HG03064 (cell line): ENCODE measurements around the gene AGXT2.
"Not testable (repeated sequence)": the region's sequence is repeated elsewhere in the genome, so short reads cannot be mapped to it uniquely, and the experiment has no call there.

Experiments
- ATAC-seq: cut with Tn5 transposase; IDR thresholded peaks from one replicate; pipeline ENCODE4 v1.9.1; 2021; ENCODE audit warnings: low read depth; ENCODE audit not compliant: unreplicated experiment

AGXT2 gene

GRCh38 chr5:35058374-35058788 is 10.6 kb upstream of the AGXT2 start:
- peak; percentile 89 for ATAC-seq

DNA sequence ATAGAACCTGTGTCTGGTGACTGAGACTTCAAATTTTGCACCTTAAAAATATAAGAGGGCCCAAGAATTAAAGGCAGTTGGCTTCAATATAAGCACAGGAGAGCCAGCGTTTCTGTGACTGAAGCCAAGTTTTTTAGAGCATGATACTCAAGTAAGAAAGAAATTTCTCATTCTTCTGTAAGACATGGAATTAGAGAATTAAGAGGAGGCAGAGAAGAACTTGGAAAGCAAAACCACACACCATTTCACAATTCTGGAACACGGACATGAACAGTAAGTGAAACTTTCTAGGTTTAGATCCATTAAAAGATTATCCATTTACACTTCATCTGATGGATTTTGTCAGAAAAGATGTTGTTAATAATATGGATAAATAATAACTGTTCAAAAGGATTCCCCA is 8.9 kb upstream of the AGXT2 start:
- no peak for ATAC-seq

GRCh38 chr5:35052838-35053237 is 5.1 kb upstream of the AGXT2 start:
- ATAC-seq: no peak

DNA sequence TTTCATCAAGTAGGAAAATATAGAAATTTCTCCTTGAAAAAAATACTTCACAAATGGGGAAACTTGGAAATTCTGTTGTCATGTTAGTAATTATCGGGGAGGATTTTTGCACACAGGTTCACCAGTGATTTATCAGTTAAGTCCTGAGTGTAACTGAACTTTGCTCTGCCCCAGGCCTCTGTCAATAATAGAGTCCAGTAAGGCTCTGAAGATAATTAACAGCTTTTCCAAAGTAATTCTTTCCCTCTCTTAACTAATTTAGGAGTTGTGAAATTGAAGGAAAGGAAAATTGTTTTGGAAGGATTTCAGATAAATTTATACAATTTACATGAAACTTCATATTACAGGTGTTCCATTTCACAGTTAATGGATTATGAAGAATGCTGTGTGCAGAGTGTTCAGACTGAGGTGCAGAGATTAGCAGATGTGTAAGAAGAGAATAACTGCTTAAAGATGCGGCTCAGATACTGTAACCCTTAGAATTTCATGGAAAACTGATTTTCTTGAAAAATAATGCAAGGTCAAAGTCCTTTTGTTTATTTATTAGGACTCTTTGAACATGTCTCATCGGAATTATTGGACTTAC is 2.9 kb upstream of the AGXT2 start:
- ATAC-seq: no peak

DNA sequence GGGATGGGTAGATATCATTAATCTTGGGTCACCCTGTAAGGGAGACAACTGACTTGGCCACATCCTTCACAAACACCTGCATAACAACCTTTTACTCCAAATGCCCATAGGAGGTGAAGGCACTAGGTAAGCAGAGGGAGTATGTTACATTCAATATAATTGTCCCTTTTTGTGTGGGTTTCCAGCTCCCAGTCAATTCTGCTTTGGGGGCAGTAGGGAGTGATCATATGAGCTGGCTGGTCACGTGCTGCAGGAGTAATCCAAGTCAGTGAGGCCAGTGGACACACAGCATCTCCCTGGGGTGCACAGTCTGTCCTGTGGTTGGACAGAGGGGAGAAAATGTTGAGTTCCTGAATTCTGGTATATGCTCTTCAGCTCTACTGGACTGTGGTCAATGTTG is 1.2 kb upstream of the AGXT2 start:
- no peak for ATAC-seq

GRCh38 chr5:35046774-35047173 is 975 bp downstream of the AGXT2 start:
- no peak for ATAC-seq

GRCh38 chr5:35045280-35045679 is 2.5 kb downstream of the AGXT2 start:
- no peak for ATAC-seq

DNA sequence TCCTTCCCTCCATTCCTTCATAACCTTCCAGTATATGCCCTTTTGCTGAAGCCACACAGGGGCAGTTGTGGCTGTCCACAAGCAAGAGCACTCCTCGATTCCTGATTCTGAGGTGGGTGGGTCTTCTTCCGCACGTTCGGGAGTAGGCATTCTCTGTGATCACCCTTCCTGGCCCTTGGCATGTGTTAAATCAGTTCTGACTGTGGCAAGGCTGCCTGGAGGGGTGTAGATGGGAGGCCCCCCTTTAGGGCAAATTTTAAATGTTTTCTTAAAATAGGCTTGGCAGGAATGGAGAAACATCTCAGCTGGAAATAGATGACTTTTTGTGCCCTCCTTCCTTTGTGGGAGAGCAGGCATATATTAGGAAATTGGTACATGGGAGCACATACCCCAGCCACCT is 3.1 kb downstream of the AGXT2 start:
- ATAC-seq: no peak

- ATAC-seq: no peak
Measured at GRCh38 chr5:35042781-35043180, 5.0 kb downstream of the AGXT2 start.

DNA sequence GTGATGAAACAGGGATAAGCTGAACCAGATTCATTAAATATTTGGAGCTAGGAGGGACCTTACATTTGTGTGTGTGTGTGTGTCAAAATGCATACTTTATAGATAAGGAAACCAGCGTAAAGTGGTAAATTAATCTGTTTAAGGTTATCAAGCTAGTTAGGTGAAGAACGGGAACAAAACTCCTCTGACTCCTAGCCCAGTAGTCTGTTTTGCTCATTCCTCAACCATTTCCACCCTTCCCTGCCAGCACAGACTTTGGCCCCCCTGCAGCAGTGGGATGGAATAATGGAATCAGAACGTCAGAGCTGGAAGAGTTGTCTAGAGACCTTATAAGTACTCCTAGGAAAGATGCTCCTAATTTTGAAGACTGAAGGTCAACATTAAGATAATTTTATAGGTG is 6.5 kb downstream of the AGXT2 start:
- no peak for ATAC-seq

GRCh38 chr5:35038891-35039290 is 8.9 kb downstream of the AGXT2 start:
- ATAC-seq: no peak

DNA sequence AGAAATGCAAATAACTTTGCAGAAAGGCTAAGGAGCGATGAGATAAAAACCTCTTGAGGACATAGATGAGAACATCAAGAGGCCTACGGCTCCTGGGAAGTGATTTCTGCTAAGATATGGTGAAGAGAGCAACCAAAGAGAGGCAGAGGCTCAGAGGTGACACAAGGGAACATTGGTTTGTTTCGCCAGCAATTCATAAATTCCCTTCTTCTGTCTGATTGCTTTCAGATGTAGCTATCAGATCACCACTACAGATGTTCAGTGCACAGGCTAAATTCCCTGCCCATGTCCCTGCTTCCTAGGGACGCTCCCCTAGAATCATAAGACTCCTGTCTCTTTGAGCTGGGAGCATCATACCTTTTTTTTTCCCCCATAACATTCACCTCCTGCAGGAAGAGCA is 11.2 kb downstream of the AGXT2 start:
- ATAC-seq: no peak

DNA sequence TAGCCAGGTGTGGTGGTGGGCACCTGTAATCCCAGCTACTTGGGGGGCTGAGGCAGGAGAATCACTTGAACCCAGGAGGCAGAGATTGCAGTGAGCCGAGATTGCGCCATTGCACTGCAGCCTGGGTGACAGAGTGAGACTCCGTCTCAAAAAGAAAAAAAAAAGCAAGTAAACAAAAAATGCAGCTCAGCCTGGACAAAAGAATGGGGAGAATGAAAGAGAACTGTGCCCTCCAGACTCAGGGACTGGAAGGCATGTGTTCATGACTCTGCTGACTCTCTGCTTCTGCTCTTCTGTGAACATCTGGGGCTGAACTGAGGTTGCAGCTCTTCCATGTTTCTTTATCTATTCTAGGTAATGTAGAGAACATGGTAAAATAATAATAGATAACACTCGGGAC is 11.8 kb downstream of the AGXT2 start:
- not testable (repeated sequence) for ATAC-seq

DNA sequence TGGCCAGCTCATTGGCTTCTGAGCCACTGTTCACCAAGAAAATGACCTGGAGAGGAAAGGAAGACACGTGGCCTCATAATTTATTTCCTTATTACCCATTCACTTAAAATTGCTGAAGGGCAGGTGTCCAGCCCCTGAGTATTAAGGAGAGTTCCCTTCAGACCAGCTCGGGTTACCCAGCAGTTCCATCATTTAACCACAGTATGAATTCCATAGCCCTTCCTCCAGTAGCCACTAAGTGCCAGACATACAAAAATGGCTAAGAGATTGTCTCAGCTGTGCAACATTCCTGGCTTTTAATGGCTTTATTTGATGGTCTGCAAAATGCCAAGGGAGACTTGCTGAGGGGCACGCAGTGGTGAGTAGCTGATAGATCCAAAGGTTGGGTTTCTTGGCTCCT is 12.5 kb downstream of the AGXT2 start:
- ATAC-seq: no peak

- ATAC-seq: no peak
Measured at GRCh38 chr5:35032356-35032755, 15.4 kb downstream of the AGXT2 start.

GRCh38 chr5:35031276-35031675 is 16.5 kb downstream of the AGXT2 start:
- no peak for ATAC-seq

DNA sequence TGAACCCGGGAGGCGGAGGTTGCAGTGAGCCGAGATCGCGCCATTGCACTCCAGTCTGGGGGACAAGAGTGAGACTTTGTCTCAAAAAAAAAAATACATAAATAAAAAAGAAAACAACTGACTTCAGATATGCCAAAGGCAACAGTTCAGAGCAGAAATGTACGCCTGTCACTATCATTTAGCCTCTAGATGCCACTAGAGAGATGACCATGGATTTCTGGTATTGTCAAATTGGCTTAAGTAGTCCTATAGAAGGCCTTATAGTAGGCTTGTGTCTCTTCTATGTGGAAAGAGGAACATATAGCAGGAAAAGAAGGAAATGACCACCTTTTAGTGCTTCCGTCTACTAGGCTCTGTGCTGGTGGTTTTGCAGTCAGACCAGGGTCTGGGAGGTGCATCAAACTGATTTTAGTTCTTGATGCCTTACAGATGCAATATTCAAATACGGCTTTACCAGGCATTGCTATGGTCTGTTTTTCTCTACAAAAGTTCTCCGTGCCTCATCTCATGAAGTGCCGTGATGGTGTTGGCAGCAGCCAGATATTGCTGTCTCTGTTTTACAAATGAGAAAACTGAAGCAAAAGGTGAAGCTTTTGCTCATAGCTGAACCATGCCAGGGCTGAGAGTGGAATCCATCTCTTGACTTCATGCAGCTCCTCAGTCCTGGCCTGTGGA is 17.2 kb downstream of the AGXT2 start:
- no peak for ATAC-seq

- ATAC-seq: no peak
Measured at GRCh38 chr5:35029333-35029732, 18.4 kb downstream of the AGXT2 start.

DNA sequence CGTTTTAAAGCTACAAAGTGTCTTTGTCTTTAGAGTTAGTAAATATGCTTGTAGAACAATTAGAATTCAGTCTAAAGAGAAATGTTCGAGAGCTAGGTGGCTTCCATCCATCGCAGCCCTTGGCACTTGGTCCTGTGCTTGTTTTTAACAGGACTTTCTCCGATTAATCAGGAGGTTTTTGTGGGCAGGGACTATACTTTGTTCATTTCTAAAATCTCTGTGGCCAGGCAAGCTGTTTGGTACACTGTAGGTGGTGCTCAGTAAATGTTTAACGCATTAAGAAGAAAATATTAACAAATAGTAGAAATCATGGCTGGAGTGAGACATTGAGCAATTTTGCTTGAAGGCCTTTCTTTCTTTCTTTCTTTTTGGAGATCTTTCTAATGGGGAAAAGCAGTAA is 20.8 kb downstream of the AGXT2 start:
- no peak for ATAC-seq

- no peak for ATAC-seq
Measured at GRCh38 chr5:35026280-35026840, 21.4 kb downstream of the AGXT2 start.

DNA sequence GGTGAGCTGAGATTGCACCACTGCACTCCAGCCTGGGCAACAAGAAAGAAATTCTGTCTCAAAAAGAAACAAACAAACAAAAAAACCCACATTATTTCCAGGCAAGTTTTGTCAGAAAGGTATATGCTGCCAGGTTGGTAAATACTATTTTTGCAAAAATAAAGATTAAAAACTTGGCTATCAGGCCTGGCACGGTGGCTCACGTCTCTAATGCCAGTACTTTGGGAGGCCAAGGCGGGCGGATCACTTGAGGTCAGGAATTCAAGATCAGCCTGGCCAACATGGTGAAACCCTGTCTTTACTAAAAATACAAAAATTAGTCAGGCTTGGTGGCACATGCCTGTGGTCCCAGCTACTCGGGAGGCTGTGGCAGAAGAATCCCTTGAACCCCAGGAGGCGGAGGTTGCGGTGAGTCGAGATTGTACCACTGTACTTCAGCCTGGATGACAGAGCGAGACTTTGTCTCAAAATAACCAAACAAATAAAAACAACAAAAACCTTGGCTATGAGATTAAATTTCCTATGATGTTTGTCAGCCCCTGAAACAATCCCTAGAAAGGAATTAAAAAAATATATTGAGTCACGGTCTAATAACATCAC is 22.7 kb downstream of the AGXT2 start:
- ATAC-seq: no peak
